ENCODE results near the gene LGI4. TPM values are rescaled to one million over a fixed set of nuclear protein-coding genes. Genes with fewer than 3 reads are reported as not detected.
"Not testable (repeated sequence)": the region's sequence is repeated elsewhere in the genome, so short reads cannot be mapped to it uniquely, and the experiment has no call there.

LGI4 gene
- total RNA-seq, 2 donors from 2014 or later: 1.6 to 3.9 TPM

DNA sequence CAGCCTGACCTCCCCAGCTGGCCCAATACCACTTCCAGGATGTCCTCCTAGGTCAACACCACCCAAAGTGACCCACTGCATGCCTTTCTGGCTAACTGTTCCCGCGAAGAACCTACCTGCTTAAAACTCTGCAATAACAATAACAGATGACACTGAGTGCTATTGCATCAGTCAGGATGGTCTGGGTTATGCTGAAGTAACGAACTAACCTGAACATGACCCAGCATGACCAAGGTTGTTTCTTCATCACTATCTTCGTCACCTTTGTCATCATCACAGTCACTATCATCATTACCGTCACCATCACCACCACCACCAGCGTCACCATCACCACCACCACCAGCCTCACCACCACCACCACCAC is 29.8 kb downstream of the LGI4 start:
- intact Hi-C loops (cut with DNase I): no loop called here
- no peaks in the 10 kb centered on the region for H3K36me3 ChIP-seq (replicated peaks in 1 of 2; ENCODE audit: insufficient read depth in 1 of 2, low read depth in 2 of 2)
- ATAC-seq (no peak), DNase-seq (no peak)
- WGBS, 2 donors: 91 to 96% methylated on average over 6 of the region's 6 CpGs
- H3K4me1 ChIP-seq: peaks cover 7% of the 10 kb centered on the region
- H3K27ac ChIP-seq: no peak overlapping the region
- H3K4me3 ChIP-seq: no peak overlapping the region
- no peaks in the 10 kb centered on the region for H3K27me3 ChIP-seq
- TF ChIP-seq, protein P1, sequence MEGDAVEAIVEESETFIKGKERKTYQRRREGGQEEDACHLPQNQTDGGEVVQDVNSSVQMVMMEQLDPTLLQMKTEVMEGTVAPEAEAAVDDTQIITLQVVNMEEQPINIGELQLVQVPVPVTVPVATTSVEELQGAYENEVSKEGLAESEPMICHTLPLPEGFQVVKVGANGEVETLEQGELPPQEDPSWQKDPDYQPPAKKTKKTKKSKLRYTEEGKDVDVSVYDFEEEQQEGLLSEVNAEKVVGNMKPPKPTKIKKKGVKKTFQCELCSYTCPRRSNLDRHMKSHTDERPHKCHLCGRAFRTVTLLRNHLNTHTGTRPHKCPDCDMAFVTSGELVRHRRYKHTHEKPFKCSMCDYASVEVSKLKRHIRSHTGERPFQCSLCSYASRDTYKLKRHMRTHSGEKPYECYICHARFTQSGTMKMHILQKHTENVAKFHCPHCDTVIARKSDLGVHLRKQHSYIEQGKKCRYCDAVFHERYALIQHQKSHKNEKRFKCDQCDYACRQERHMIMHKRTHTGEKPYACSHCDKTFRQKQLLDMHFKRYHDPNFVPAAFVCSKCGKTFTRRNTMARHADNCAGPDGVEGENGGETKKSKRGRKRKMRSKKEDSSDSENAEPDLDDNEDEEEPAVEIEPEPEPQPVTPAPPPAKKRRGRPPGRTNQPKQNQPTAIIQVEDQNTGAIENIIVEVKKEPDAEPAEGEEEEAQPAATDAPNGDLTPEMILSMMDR (IDR thresholded peaks at IDR 0.05): no peak
- no peak for TF ChIP-seq POLR2A (IDR thresholded peaks at IDR 0.05)
- no peaks in the 10 kb centered on the region for H3K9me3 ChIP-seq

DNA sequence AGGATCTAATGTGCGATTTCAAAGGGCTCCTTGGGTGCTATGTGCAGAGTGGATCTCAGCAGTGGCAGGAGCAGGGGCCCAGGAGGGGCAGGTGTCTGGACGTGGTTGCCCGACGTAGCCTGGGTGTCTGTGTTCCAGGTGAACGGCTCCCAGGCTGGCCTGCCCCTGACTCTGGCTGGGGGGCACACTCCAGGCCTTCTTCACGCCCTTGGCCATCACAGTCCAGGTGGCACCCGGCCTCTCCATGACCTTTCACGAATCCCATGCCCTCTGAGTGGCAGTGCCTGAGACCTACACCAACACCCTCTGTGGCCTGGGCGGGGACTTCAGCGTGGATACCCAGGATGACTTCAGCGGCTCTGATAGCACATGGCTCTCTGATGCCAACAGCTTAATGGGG is 30.5 kb downstream of the LGI4 start:
- Histone ChIP-seq H3K4me3 (no peak overlapping the region), H3K4me1 (peaks cover 7% of the 10 kb centered on the region), H3K27me3 (no peaks in the 10 kb centered on the region), H3K36me3 (replicated peaks in 1 of 2; ENCODE audit: insufficient read depth in 1 of 2, low read depth in 2 of 2) (no peaks in the 10 kb centered on the region), H3K9me3 (no peaks in the 10 kb centered on the region), H3K27ac (no peak overlapping the region)
- intact Hi-C loops (cut with DNase I): no loop called here
- WGBS, 2 donors: 73 to 90% methylated on average over 1 to 11 of the region's 11 CpGs
- ATAC-seq (no peak), DNase-seq (no peak)
- no peak for TF ChIP-seq POLR2A (IDR thresholded peaks at IDR 0.05)
- TF ChIP-seq, protein P1 (IDR thresholded peaks at IDR 0.05): no peak

DNA sequence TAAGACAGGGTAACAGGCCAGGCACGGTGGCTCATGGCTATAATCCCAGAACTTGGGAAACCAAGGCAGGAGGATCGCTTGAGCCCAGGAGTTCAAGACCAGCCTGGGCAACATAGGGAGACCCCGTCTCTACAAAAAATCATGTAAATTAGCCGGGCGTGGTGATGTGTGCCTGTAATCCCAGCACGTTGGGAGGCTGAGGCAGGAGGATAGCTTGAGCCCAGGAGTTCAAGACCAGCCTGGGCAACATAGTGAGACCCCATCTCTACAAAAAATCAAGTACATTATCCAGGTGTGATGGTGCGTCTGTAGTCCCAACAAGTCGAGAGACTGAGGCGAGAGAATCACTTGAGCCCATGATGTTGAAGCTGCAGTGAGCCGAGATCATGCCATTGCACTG is 31.2 kb downstream of the LGI4 start:
- intact Hi-C loops (cut with DNase I); H3K4me3 ChIP-seq; ATAC-seq; H3K27ac ChIP-seq; H3K9me3 ChIP-seq; DNase-seq; H3K36me3 ChIP-seq (replicated peaks in 1 of 2; ENCODE audit: insufficient read depth in 1 of 2, low read depth in 2 of 2); H3K27me3 ChIP-seq: not testable (repeated sequence)
- H3K4me1 ChIP-seq: peaks cover 13% of the 10 kb centered on the region
- WGBS, 2 donors: 76 to 86% methylated on average over 7 to 10 of the region's 10 CpGs

DNA sequence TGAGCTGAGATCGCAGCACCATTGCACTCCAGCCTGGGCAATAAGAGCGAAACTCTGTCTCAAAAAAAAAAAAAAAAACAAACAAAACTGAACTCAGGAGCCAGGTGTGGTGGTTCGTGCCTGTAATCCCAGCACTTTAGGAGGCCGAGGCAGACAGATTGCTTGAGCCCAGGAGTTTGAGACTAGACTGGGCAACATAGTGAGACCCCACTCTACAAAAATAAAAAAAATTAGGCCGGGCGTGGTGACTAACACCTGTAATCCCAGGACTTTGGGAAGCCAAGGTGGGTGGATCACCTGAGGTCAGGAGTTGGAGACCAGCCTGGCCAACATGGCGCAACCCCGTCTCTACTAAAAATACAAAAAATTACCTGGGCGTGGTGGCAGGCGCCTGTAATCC is 32.9 kb downstream of the LGI4 start:
- H3K9me3 ChIP-seq; H3K27ac ChIP-seq; ATAC-seq; H3K4me3 ChIP-seq; DNase-seq; H3K27me3 ChIP-seq; intact Hi-C loops (cut with DNase I); H3K36me3 ChIP-seq (replicated peaks in 1 of 2; ENCODE audit: insufficient read depth in 1 of 2, low read depth in 2 of 2): not testable (repeated sequence)
- 91% methylated on average over 10 of the region's 10 CpGs for WGBS, 2 donors
- peaks cover 12% of the 10 kb centered on the region for H3K4me1 ChIP-seq

DNA sequence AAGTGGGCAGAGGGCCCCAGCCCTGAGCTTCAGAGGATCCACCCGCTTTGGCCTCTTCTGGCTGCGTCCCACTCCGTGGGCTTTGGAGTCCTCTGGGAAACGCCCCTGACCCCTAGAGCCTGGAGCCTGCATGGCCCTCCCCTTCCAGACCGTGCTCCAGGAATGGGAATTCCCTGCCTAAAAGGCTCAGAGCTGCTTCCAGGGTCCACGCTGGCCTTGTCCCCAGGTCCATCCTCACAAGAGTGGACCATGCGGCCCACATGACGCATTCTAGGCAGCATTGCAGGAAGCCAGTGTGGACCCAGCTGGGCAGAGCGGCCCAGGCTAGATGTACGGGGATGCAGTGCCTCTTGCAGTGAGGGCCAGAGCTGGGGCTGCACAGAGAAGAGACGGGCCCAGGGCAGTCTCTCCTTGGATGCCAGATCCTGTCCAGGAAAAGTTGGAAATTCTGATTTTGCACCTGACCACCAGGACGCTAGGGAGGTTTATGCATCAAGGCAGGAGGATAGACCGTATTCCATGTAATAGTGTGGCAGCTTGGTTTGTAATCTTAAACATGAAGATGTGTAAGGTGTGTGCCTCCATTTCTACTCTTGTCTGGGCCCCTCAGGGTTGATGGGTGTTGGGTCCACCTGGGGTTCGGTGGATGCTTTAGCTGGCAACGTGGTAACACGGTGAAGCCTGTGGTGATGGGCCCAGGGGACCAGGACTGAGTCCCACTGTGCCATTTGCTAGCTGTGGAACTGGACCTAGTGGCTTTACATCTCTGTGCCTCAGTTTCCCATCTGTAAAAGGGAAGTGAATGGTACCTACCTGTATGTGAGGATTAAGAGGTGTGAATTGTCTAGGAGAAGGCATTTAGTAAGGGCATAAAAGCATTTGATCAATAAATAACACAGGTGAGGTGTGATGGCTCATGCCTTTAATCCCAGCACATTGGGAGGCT is 34.0 kb downstream of the LGI4 start:
- Histone ChIP-seq H3K27me3 (no peaks in the 10 kb centered on the region), H3K4me3 (no peak overlapping the region), H3K9me3 (no peaks in the 10 kb centered on the region), H3K27ac (no peak overlapping the region), H3K36me3 (replicated peaks in 1 of 2; ENCODE audit: insufficient read depth in 1 of 2, low read depth in 2 of 2) (no peaks in the 10 kb centered on the region), H3K4me1 (peaks cover 12% of the 10 kb centered on the region)
- DNase-seq (no peak), ATAC-seq (no peak)
- intact Hi-C loops (cut with DNase I): no loop called here
- TF ChIP-seq, protein P1 (IDR thresholded peaks at IDR 0.05): no peak
- TF ChIP-seq POLR2A (IDR thresholded peaks at IDR 0.05): no peak
- WGBS, 2 donors: 84 to 86% methylated on average over 10 to 16 of the region's 16 CpGs

DNA sequence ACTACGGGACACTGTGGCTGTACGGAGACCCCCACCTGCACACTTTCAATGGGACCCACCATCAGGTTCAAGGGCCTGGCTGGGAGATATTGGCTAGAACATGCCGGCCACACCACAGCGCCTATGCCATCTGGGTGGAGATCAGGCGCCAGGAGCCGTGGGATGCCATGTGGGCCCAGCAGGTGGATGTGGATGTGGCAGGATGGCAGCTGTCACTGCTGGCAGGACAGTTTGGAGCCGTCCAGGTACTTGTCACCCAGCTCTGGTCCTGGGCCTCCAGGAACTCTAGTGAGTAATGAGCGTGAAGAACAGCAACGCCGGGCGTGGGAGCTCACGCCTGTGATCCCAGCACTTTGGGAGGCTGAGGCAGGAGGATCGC is 35.0 kb downstream of the LGI4 start:
- TF ChIP-seq POLR2A (IDR thresholded peaks at IDR 0.05): no peak
- intact Hi-C loops (cut with DNase I): no loop called here
- no peak for DNase-seq
- H3K27me3 ChIP-seq: no peaks in the 10 kb centered on the region
- no peak overlapping the region for H3K27ac ChIP-seq
- no peaks in the 10 kb centered on the region for H3K9me3 ChIP-seq
- 91 to 94% methylated on average over 9 to 13 of the region's 13 CpGs for WGBS, 2 donors
- no peaks in the 10 kb centered on the region for H3K36me3 ChIP-seq (replicated peaks in 1 of 2; ENCODE audit: insufficient read depth in 1 of 2, low read depth in 2 of 2)
- ATAC-seq: no peak
- peaks cover 12% of the 10 kb centered on the region for H3K4me1 ChIP-seq
- no peak overlapping the region for H3K4me3 ChIP-seq
